Endodermal cell (in vitro differentiated cells): ENCODE measurements around the gene CYTH3. TPM values are rescaled to one million over a fixed set of nuclear protein-coding genes. Genes with fewer than 3 reads are reported as not detected.

ENCODE experiments used
- DNase-seq: peaks from one replicate; pipeline ENCODE4 v3.0.0-alpha.2; 2017
- H3K27ac ChIP-seq: 2 replicates; pipeline ENCODE4 v1.5.1; 2013; ENCODE audit warnings: mild to moderate bottlenecking, low read depth, low read length, moderate library complexity
- H3K27me3 ChIP-seq: 2 replicates; pipeline ENCODE4 v1.6.1; 2013; ENCODE audit warnings: mild to moderate bottlenecking, low read length, moderate library complexity; ENCODE audit not compliant: insufficient read depth, control insufficient read depth, poor library complexity, severe bottlenecking
- H3K36me3 ChIP-seq: 2 replicates; pipeline ENCODE4 v1.7.0; 2013; ENCODE audit warnings: mild to moderate bottlenecking, low read length, moderate library complexity; ENCODE audit not compliant: control insufficient read depth, insufficient read depth
- H3K4me1 ChIP-seq: one replicate; pipeline ENCODE4 v1.7.0; 2013; ENCODE audit warnings: low read length; ENCODE audit not compliant: control insufficient read depth, insufficient read depth
- H3K4me3 ChIP-seq: 2 replicates; pipeline ENCODE4 v1.5.1; 2013; ENCODE audit warnings: mild to moderate bottlenecking, low read length, moderate library complexity
- H3K9ac ChIP-seq: 2 replicates; pipeline ENCODE4 v1.6.1; 2013; ENCODE audit warnings: mild to moderate bottlenecking, low read length, moderate library complexity; ENCODE audit not compliant: poor library complexity, severe bottlenecking; ENCODE audit errors: extremely low read depth
- H3K9me3 ChIP-seq: 2 replicates; pipeline ENCODE4 v1.6.1; 2013; ENCODE audit warnings: mild to moderate bottlenecking, low read length, moderate library complexity; ENCODE audit not compliant: control insufficient read depth
- H3K27ac Mint-ChIP-seq: 2 replicates; pipeline ENCODE4 v1.8.0; 2020; ENCODE audit warnings: mixed read lengths
- H3K27me3 Mint-ChIP-seq: 2 replicates; pipeline ENCODE4 v1.8.0; 2021; ENCODE audit warnings: mild to moderate bottlenecking, mixed read lengths; ENCODE audit not compliant: insufficient read depth
- H3K36me3 Mint-ChIP-seq: 2 replicates; pipeline ENCODE4 v1.8.0; 2020; ENCODE audit warnings: low read depth, mixed read lengths
- H3K4me1 Mint-ChIP-seq: 2 replicates; pipeline ENCODE4 v1.8.0; 2020; ENCODE audit warnings: mixed read lengths
- H3K4me3 Mint-ChIP-seq: 2 replicates; pipeline ENCODE4 v1.8.0; 2020; ENCODE audit warnings: mild to moderate bottlenecking, moderate library complexity, mixed read lengths
- H3K9me3 Mint-ChIP-seq: 2 replicates; pipeline ENCODE4 v1.8.0; 2020; ENCODE audit warnings: mild to moderate bottlenecking, mixed read lengths
- WGBS, 2 experiments: methylation state at CpG; one replicate each; pipeline versions ENCODE4 v1.1.5 to v1.1.7; 2013; ENCODE audit warnings: missing lambda C conversion rate in 2 of 2, mixed read lengths in 1 of 2; ENCODE audit not compliant: insufficient coverage in 1 of 2, insufficient read length in 1 of 2; 5-methylcytosine and 5-hydroxymethylcytosine counted together
- total RNA-seq, 2 donors: library from RNA; stranded (reverse); fragmentation: NEBNext Ultra II Directional in 1 of 2; extraction: Animal tissue kit (Norgen Biotek cat#: 25700) in 1 of 2; gene quantifications; 2 replicates in 1 of 2; 3 replicates in 1 of 2; pipeline ENCODE4 v1.2.1, GENCODE V29; 2021
- TF ChIP-seq, protein P1 (sequence below): fragments of 200-600 bp; sonication (generic); conservative IDR thresholded peaks from 2 replicates; pipeline ENCODE4 v1.5.0; 2021; ENCODE audit warnings: antibody characterized with exemption, mild to moderate bottlenecking

Gene CYTH3
- total RNA-seq, 2 donors from 2014 or later: 10.6 to 10.8 TPM

DNA sequence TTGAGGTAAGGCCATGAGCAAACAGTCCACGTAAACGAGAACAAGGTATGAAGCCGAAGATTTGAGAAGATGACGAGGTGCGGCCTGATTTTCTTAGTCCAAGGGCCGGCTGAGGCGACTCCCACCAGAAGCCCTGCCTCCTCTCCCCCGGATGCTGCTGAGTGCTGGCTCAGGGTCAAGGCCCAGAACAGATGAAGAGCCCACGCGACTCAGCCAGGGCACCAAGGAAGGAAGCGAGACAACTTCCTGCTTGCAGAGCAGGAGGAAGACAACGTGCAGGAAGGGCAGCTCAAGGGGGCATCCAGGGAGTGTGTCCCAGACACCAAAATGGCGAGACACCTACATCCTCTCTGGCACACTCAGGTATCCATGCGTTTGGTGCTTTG is 99.5 kb downstream of the CYTH3 start:
- no peak overlapping the region for H3K4me3 ChIP-seq
- Mint-ChIP-seq H3K4me3 (no peak overlapping the region), H3K36me3 (peaks cover 8% of the 10 kb centered on the region), H3K9me3 (no peaks in the 10 kb centered on the region), H3K27me3 (no peaks in the 10 kb centered on the region), H3K4me1 (peaks cover 6% of the 10 kb centered on the region), H3K27ac (no peak overlapping the region)
- no peaks in the 10 kb centered on the region for H3K9me3 ChIP-seq
- H3K9ac ChIP-seq: no peak overlapping the region
- H3K4me1 ChIP-seq: no peaks in the 10 kb centered on the region
- 94 to 95% methylated on average over 8 to 14 of the region's 14 CpGs for WGBS, 2 experiments
- no peaks in the 10 kb centered on the region for H3K27me3 ChIP-seq
- no peaks in the 10 kb centered on the region for H3K36me3 ChIP-seq
- no peak overlapping the region for H3K27ac ChIP-seq
- TF ChIP-seq, protein P1, sequence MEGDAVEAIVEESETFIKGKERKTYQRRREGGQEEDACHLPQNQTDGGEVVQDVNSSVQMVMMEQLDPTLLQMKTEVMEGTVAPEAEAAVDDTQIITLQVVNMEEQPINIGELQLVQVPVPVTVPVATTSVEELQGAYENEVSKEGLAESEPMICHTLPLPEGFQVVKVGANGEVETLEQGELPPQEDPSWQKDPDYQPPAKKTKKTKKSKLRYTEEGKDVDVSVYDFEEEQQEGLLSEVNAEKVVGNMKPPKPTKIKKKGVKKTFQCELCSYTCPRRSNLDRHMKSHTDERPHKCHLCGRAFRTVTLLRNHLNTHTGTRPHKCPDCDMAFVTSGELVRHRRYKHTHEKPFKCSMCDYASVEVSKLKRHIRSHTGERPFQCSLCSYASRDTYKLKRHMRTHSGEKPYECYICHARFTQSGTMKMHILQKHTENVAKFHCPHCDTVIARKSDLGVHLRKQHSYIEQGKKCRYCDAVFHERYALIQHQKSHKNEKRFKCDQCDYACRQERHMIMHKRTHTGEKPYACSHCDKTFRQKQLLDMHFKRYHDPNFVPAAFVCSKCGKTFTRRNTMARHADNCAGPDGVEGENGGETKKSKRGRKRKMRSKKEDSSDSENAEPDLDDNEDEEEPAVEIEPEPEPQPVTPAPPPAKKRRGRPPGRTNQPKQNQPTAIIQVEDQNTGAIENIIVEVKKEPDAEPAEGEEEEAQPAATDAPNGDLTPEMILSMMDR: no peak
- no peak for DNase-seq

DNA sequence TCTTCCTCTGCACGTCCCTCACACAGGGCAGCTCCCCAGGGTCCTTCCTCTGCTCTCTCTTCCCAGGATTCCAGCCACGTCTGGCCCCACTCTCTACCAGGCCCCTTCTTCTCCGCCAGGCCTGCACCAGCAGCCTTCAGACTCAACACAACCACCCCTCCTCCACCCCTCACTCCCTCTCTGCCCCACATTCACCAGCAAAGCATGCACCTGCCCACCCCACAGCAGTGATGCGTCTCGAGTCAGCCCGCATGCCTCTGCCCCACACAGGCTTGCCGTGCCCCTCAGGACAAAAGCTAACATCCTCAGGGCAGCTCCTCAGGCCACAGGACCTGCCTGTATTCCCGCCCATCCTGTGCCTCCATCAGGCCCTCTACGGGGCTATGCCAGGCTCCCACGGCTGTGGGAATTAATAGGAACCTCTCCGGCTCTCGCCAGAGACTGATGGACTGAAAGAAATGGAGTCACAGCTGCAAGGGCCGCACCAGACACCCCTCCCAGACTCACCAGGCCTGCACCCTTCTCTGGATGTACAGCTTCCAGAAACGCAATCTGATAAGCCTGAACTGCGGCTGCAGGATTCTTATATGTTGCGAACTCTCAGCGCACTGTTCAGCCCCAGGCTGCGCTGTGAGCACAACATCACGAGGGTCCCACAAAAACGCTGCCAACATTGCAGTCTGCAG is 100.1 kb downstream of the CYTH3 start:
- Mint-ChIP-seq H3K4me1 (peaks cover 6% of the 10 kb centered on the region), H3K27ac (peak overlapping the region; percentile 66), H3K36me3 (peaks cover 8% of the 10 kb centered on the region), H3K9me3 (no peaks in the 10 kb centered on the region), H3K27me3 (no peaks in the 10 kb centered on the region), H3K4me3 (no peak overlapping the region)
- Histone ChIP-seq H3K27ac (peak overlapping the region; percentile 58), H3K9ac (no peak overlapping the region), H3K9me3 (no peaks in the 10 kb centered on the region), H3K4me1 (no peaks in the 10 kb centered on the region), H3K36me3 (no peaks in the 10 kb centered on the region), H3K4me3 (no peak overlapping the region), H3K27me3 (no peaks in the 10 kb centered on the region)
- WGBS, 2 experiments: 86 to 90% methylated on average over 13 to 20 of the region's 20 CpGs
- DNase-seq: peak; percentile 57
- TF ChIP-seq, protein P1: no peak

DNA sequence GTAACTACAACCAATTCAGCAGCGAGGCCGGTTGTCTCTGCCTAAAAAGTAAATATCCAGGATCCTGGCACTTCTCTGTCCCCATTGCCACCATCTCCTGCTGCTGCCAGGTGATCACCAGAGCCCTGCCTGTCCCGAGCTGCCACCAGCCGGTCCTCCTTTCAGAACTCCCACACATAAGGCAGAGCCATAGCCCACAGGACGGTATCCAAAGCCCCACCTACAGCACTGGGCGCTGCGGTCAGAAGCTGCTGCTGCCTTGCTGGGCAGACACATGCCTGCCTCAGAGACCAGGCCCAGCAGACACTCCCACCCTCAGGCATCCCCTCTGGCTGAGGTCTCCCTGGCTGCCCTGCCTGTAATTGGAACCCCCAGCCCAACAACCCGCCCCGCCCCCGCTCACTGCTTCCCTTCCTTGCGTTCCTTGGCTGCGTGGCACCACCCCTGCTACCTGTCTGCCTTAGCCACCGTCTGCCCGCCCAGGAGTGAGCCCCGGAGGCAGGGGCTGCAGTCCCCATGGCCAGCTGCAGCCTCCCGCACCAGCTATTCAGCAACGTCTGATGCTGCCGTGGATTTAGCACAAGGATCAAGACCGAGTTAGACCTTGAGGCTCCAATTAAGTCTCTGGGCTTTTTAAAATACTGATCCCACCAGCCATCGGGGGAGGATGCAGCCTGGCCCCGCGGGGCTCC is 100.7 kb downstream of the CYTH3 start:
- DNase-seq: peak; percentile 90

More for the DNA sequence above, 100.7 kb downstream of the CYTH3 start:
- no peaks in the 10 kb centered on the region for H3K9me3 Mint-ChIP-seq
- H3K27me3 Mint-ChIP-seq: no peaks in the 10 kb centered on the region
- H3K4me3 ChIP-seq: no peak overlapping the region
- TF ChIP-seq, protein P1: no peak
- H3K36me3 ChIP-seq: no peaks in the 10 kb centered on the region
- WGBS, 2 experiments: 73 to 75% methylated on average over 8 to 22 of the region's 22 CpGs
- peak overlapping the region; percentile 66 for H3K27ac Mint-ChIP-seq
- H3K27ac ChIP-seq: peak overlapping the region; percentile 58
- peaks cover 6% of the 10 kb centered on the region for H3K4me1 Mint-ChIP-seq
- H3K4me3 Mint-ChIP-seq: no peak overlapping the region
- peaks cover 6% of the 10 kb centered on the region for H3K36me3 Mint-ChIP-seq
- no peaks in the 10 kb centered on the region for H3K4me1 ChIP-seq
- H3K27me3 ChIP-seq: no peaks in the 10 kb centered on the region
- no peaks in the 10 kb centered on the region for H3K9me3 ChIP-seq
- no peak overlapping the region for H3K9ac ChIP-seq
